ENCODE data around the gene TMEM117.

GRCh38 chr12:43903686-43904085 is 67.8 kb downstream of the TMEM117 start:
- TF ChIP-seq CTCF (optimal IDR thresholded peaks at IDR 0.05 in 1 of 3, IDR thresholded peaks at IDR 0.05 in 1 of 3, conservative IDR thresholded peaks at IDR 0.05 in 1 of 3; ENCODE audit: extremely low read depth in 1 of 3, insufficient read depth in 2 of 3, low read length in 3 of 3) (no peak), EZH2 (IDR thresholded peaks at IDR 0.05; ENCODE audit: low read length) (no peak)

Measured in keratinocyte (primary cell).